Glutamatergic neuron (in vitro differentiated cells): ENCODE results near the gene STARD10. TPM values are rescaled to one million over a fixed set of nuclear protein-coding genes. Genes with fewer than 3 reads are reported as not detected.

Source experiments
- DNase-seq: peaks from one replicate; pipeline ENCODE4 v3.0.0; 2022
- H3K27ac Mint-ChIP-seq: one replicate; pipeline ENCODE4 v1.8.0; 2020; ENCODE audit warnings: mild to moderate bottlenecking, mixed read lengths, inconsistent platforms; ENCODE audit not compliant: unreplicated experiment
- H3K27me3 Mint-ChIP-seq: one replicate; pipeline ENCODE4 v1.8.0; 2020; ENCODE audit warnings: mild to moderate bottlenecking, moderate library complexity, mixed read lengths, inconsistent platforms; ENCODE audit not compliant: unreplicated experiment
- H3K36me3 Mint-ChIP-seq: one replicate; pipeline ENCODE4 v1.8.0; 2020; ENCODE audit warnings: mild to moderate bottlenecking, mixed read lengths, inconsistent platforms; ENCODE audit not compliant: unreplicated experiment
- H3K4me1 Mint-ChIP-seq: one replicate; pipeline ENCODE4 v1.8.0; 2020; ENCODE audit warnings: mild to moderate bottlenecking, low read depth, mixed read lengths, inconsistent platforms; ENCODE audit not compliant: unreplicated experiment
- H3K4me3 Mint-ChIP-seq: one replicate; pipeline ENCODE4 v1.8.0; 2020; ENCODE audit warnings: mild to moderate bottlenecking, mixed read lengths, inconsistent platforms; ENCODE audit not compliant: unreplicated experiment
- H3K9me3 Mint-ChIP-seq: one replicate; pipeline ENCODE4 v1.8.0; 2020; ENCODE audit warnings: mild to moderate bottlenecking, moderate library complexity, mixed read lengths, inconsistent platforms; ENCODE audit not compliant: unreplicated experiment
- CTCF ChIP-seq: fragments of 200-600 bp; sonication (generic); IDR thresholded peaks from one replicate; pipeline ENCODE4 v1.5.0; 2021; ENCODE audit not compliant: partially characterized antibody, unreplicated experiment
- microRNA-seq: library from miRNA; unstranded; fragments of <30 nt; microRNA quantifications from one replicate; pipeline ENCODE4, GENCODE V29; 2020; ENCODE audit not compliant: unreplicated experiment
- total RNA-seq: library from RNA; stranded (reverse); fragmentation: NEBNext Ultra II Directional; extraction: Animal tissue kit (Norgen Biotek cat#: 25700); gene quantifications from one replicate; pipeline ENCODE4 v1.2.1, GENCODE V29; 2021; ENCODE audit not compliant: unreplicated experiment

The STARD10 gene
- total RNA-seq, 1 donor from 2014 or later: 13.5 TPM

GRCh38 chr11:72705442-72706365 lies 88.1 kb downstream of the STARD10 start:
- Mint-ChIP-seq H3K36me3 (no peaks in the 10 kb centered on the region), H3K27me3 (peaks cover 16% of the 10 kb centered on the region), H3K9me3 (peaks cover 2% of the 10 kb centered on the region), H3K27ac (no peak overlapping the region), H3K4me3 (no peak overlapping the region), H3K4me1 (peaks cover 14% of the 10 kb centered on the region)
- DNase-seq: no peak
- TF ChIP-seq CTCF: no peak

- Mint-ChIP-seq H3K27ac (no peak overlapping the region), H3K4me1 (peaks cover 14% of the 10 kb centered on the region), H3K36me3 (no peaks in the 10 kb centered on the region), H3K27me3 (peaks cover 16% of the 10 kb centered on the region), H3K4me3 (no peak overlapping the region), H3K9me3 (peaks cover 4% of the 10 kb centered on the region)
- no peak for TF ChIP-seq CTCF
- no peak for DNase-seq
Measured at GRCh38 chr11:72704783-72705265, 89.0 kb downstream of the STARD10 start.

Small RNA genes lying within 50 kb of the gene (microRNA-seq; reads per million reads assigned to microRNA genes)
- not detected for gene MIR4692

Other genes with a start within 250 kb of the STARD10 start
- 16.9 TPM for gene PDE2A, start 119.6 kb downstream of the STARD10 start, total RNA-seq
- gene ARAP1, start 41.6 kb downstream of the STARD10 start, total RNA-seq: 20.5 TPM
- gene ATG16L2, start 20.4 kb upstream of the STARD10 start, total RNA-seq: 6.9 TPM